Ishikawa (cell line): ENCODE data around the gene TIA1.

Experiments used
- CEBPB ChIP-seq: IDR thresholded peaks from 2 replicates; pipeline ENCODE4 v1.6.1; 2012
- CREB1 ChIP-seq: IDR thresholded peaks from 2 replicates; pipeline ENCODE4 v1.6.1; 2012; ENCODE audit warnings: low read depth
- EGR1 ChIP-seq: IDR thresholded peaks from 2 replicates; pipeline ENCODE4 v1.6.1; 2012
- FOXM1 ChIP-seq: IDR thresholded peaks from 2 replicates; pipeline ENCODE4 v1.6.1; 2012; ENCODE audit warnings: low read depth, borderline replicate concordance
- MAX ChIP-seq: IDR thresholded peaks from 2 replicates; pipeline ENCODE4 v1.6.1; 2012
- NFIC ChIP-seq: IDR thresholded peaks from 2 replicates; pipeline ENCODE4 v1.6.1; 2012
- RAD21 ChIP-seq: IDR thresholded peaks from 2 replicates; pipeline ENCODE4 v1.6.1; 2012; ENCODE audit warnings: low read depth
- TAF1 ChIP-seq: IDR thresholded peaks from 2 replicates; pipeline ENCODE4 v1.6.1; 2012; ENCODE audit warnings: low read depth, mild to moderate bottlenecking
- TCF12 ChIP-seq: IDR thresholded peaks from 2 replicates; pipeline ENCODE4 v1.6.1; 2012; ENCODE audit warnings: low read depth
- TEAD4 ChIP-seq: IDR thresholded peaks from 2 replicates; pipeline ENCODE4 v1.6.1; 2012
- USF1 ChIP-seq: IDR thresholded peaks from 2 replicates; pipeline ENCODE4 v1.6.1; 2012
- YY1 ChIP-seq: IDR thresholded peaks from 2 replicates; pipeline ENCODE4 v1.6.1; 2012; ENCODE audit warnings: low read depth
- TF ChIP-seq, protein P1 (sequence below): IDR thresholded peaks from 2 replicates; pipeline ENCODE4 v1.6.1; 2012; ENCODE audit warnings: low read depth, mild to moderate bottlenecking

Gene TIA1

DNA sequence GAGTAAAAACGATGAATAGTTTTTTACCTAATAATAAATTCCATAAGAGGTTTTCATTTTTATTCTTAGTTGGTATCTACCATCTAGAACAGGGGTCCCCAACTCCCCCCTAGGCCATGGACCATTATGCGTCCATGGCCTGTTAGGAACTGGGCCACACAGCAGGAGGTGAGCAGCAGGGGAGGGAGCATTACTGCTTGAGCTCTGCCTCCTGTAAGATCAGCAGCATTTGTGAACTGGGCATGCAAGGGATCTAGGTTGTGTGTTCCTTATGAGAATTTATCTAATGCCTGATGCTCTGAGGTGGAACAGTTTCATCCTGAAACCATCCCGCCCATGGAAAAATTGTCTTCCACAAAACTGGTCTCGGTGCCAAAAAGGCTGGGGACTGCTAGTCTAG is 5.9 kb downstream of the TIA1 start:
- TF ChIP-seq YY1: no peak
- TF ChIP-seq RAD21: no peak
- no peak for TF ChIP-seq TEAD4
- TF ChIP-seq, protein P1, sequence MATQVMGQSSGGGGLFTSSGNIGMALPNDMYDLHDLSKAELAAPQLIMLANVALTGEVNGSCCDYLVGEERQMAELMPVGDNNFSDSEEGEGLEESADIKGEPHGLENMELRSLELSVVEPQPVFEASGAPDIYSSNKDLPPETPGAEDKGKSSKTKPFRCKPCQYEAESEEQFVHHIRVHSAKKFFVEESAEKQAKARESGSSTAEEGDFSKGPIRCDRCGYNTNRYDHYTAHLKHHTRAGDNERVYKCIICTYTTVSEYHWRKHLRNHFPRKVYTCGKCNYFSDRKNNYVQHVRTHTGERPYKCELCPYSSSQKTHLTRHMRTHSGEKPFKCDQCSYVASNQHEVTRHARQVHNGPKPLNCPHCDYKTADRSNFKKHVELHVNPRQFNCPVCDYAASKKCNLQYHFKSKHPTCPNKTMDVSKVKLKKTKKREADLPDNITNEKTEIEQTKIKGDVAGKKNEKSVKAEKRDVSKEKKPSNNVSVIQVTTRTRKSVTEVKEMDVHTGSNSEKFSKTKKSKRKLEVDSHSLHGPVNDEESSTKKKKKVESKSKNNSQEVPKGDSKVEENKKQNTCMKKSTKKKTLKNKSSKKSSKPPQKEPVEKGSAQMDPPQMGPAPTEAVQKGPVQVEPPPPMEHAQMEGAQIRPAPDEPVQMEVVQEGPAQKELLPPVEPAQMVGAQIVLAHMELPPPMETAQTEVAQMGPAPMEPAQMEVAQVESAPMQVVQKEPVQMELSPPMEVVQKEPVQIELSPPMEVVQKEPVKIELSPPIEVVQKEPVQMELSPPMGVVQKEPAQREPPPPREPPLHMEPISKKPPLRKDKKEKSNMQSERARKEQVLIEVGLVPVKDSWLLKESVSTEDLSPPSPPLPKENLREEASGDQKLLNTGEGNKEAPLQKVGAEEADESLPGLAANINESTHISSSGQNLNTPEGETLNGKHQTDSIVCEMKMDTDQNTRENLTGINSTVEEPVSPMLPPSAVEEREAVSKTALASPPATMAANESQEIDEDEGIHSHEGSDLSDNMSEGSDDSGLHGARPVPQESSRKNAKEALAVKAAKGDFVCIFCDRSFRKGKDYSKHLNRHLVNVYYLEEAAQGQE: no peak
- no peak for TF ChIP-seq CREB1

- TF ChIP-seq MAX (no peak), TAF1 (no peak)
Observed at GRCh38 chr2:70241340-70241739, 7.1 kb downstream of the TIA1 start.

DNA sequence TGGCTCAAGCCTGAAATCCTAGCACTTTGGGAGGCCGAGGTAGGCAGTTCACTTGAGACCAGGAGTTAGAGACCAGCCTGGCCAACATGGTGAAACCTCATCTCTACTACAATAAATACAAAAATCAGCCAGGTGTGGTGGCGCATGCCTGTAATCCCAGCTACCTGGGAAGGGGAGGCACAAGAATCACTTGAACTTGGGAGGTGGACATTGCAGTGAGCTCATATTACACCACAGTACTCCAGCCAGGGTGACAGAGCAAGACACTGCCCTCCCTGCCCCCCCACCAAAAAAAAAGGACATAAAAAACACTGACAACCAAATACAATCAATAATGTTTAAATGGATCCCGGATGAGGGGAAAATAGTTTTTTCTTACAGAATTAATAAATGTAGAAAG is 7.8 kb downstream of the TIA1 start:
- no peak for TF ChIP-seq EGR1
- TF ChIP-seq RAD21: no peak
- no peak for TF ChIP-seq TEAD4
- no peak for TF ChIP-seq USF1
- TF ChIP-seq, protein P1: no peak
- no peak for TF ChIP-seq MAX
- TF ChIP-seq CREB1: no peak
- TF ChIP-seq CEBPB: no peak

GRCh38 chr2:70233926-70234325 is 14.5 kb downstream of the TIA1 start:
- TF ChIP-seq TAF1: no peak
- no peak for TF ChIP-seq TEAD4
- TF ChIP-seq FOXM1: no peak
- no peak for TF ChIP-seq CEBPB
- TF ChIP-seq, protein P1: no peak
- TF ChIP-seq USF1: no peak
- no peak for TF ChIP-seq EGR1
- no peak for TF ChIP-seq TCF12
- no peak for TF ChIP-seq MAX
- TF ChIP-seq RAD21: no peak

DNA sequence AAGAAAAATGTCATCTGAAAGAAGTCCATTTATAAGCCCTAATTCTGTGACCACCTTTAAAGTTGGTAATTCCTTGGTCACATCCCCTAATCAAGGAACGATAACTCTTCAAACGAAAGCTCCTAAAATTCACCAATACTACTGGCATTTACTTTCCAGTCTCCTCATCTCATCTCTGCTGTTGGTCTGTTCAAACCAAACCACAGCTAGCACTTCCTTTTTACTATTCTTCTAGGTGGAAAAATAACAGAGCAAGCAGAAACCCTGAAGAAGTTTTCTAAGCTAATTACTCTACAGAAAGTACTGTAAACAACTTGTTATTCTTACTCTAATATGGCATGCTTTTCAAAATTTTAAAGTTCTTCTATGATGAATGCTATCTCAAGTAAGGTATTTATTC is 21.6 kb downstream of the TIA1 start:
- TF ChIP-seq NFIC (no peak), TCF12 (no peak), MAX (no peak), CEBPB (no peak), RAD21 (no peak), TEAD4 (no peak)
